ENCODE data around the gene C16orf92. TPM values are rescaled to one million over a fixed set of nuclear protein-coding genes. Genes with fewer than 3 reads are reported as not detected.

The C16orf92 gene
- total RNA-seq, 1 donor from 2014 or later: not detected

- peaks cover 26% of the 10 kb centered on the region for H3K4me1 Mint-ChIP-seq (ENCODE audit: low read depth)
- no peaks in the 10 kb centered on the region for H3K9me3 Mint-ChIP-seq
- peak overlapping the region; percentile 98 for H3K4me3 Mint-ChIP-seq
- H3K36me3 Mint-ChIP-seq (ENCODE audit: low read depth): peaks cover 54% of the 10 kb centered on the region
- H3K27me3 Mint-ChIP-seq (ENCODE audit: insufficient read depth): no peaks in the 10 kb centered on the region
- no peak overlapping the region for H3K27ac Mint-ChIP-seq
- DNase-seq (ENCODE audit: low spot score): no peak
- intact Hi-C loops (cut with micrococcal nuclease): loop anchor here (10.0 kb wide), 1 partner anchor 381 kb away; the partner anchor contains the start of genes MYL11 and TBC1D10B
Observed at GRCh38 chr16:29993191-29993902, 29.7 kb upstream of the C16orf92 start.

GRCh38 chr16:29993903-29994599, 28.9 kb upstream of the C16orf92 start:
- no peaks in the 10 kb centered on the region for H3K27me3 Mint-ChIP-seq (ENCODE audit: insufficient read depth)
- peak overlapping the region; percentile 98 for H3K4me3 Mint-ChIP-seq
- no peaks in the 10 kb centered on the region for H3K9me3 Mint-ChIP-seq
- H3K36me3 Mint-ChIP-seq (ENCODE audit: low read depth): peaks cover 53% of the 10 kb centered on the region
- intact Hi-C loops (cut with micrococcal nuclease): loop anchor here (10.0 kb wide), 1 partner anchor 381 kb away; the partner anchor contains the start of genes MYL11 and TBC1D10B
- peaks cover 31% of the 10 kb centered on the region for H3K4me1 Mint-ChIP-seq (ENCODE audit: low read depth)
- peak overlapping the region; percentile 96 for H3K27ac Mint-ChIP-seq
- DNase-seq (ENCODE audit: low spot score): no peak

GRCh38 chr16:29994600-29995323, 28.2 kb upstream of the C16orf92 start:
- Mint-ChIP-seq H3K4me3 (peak overlapping the region; percentile 98), H3K36me3 (ENCODE audit: low read depth) (peaks cover 52% of the 10 kb centered on the region), H3K4me1 (ENCODE audit: low read depth) (peaks cover 38% of the 10 kb centered on the region), H3K27me3 (ENCODE audit: insufficient read depth) (no peaks in the 10 kb centered on the region), H3K27ac (peak overlapping the region; percentile 96), H3K9me3 (no peaks in the 10 kb centered on the region)
- peak; percentile 70 for DNase-seq (ENCODE audit: low spot score)
- intact Hi-C loops (cut with micrococcal nuclease): loop anchor here (10.0 kb wide), 1 partner anchor 380 kb away; the partner anchor contains the start of genes MYL11 and TBC1D10B

- H3K27me3 Mint-ChIP-seq (ENCODE audit: insufficient read depth): no peaks in the 10 kb centered on the region
- intact Hi-C loops (cut with micrococcal nuclease): loop anchor here (10.0 kb wide), 1 partner anchor 379 kb away; the partner anchor contains the start of genes MYL11 and TBC1D10B
- H3K27ac Mint-ChIP-seq: peak within 1 kb of the TSS; percentile 96
- DNase-seq (ENCODE audit: low spot score): peak; percentile 85
- H3K9me3 Mint-ChIP-seq: no peaks in the 10 kb centered on the region
- peaks cover 53% of the 10 kb centered on the region for H3K36me3 Mint-ChIP-seq (ENCODE audit: low read depth)
- peaks cover 39% of the 10 kb centered on the region for H3K4me1 Mint-ChIP-seq (ENCODE audit: low read depth)
- peak within 1 kb of the TSS; percentile 98 for H3K4me3 Mint-ChIP-seq
Observed at GRCh38 chr16:29995324-29995910, 27.6 kb upstream of the C16orf92 start, which contains the start of gene HIRIP3. Gene HIRIP3, minus strand, starts transcription at chr16:29995617. Its CDS starts 12 bp downstream, at chr16:29995605.

GRCh38 chr16:29995911-29996765, 26.9 kb upstream of the C16orf92 start, which contains the start of gene INO80E:
Gene INO80E, plus strand, starts transcription at chr16:29996241. Its CDS starts 70 bp downstream, at chr16:29996311.
- H3K4me3 Mint-ChIP-seq: peak within 1 kb of the TSS; percentile 98
- H3K4me1 Mint-ChIP-seq (ENCODE audit: low read depth): peaks cover 39% of the 10 kb centered on the region
- peak; percentile 99 for DNase-seq (ENCODE audit: low spot score)
- H3K36me3 Mint-ChIP-seq (ENCODE audit: low read depth): peaks cover 50% of the 10 kb centered on the region
- H3K9me3 Mint-ChIP-seq: no peaks in the 10 kb centered on the region
- peak within 1 kb of the TSS; percentile 96 for H3K27ac Mint-ChIP-seq
- intact Hi-C loops (cut with micrococcal nuclease): loop anchor here (1.0 to 10.0 kb wide), 9 partner anchors 23 to 379 kb away; partner anchors contain the start of genes ALDOA, CDIPT, KCTD13 and KIF22
- no peaks in the 10 kb centered on the region for H3K27me3 Mint-ChIP-seq (ENCODE audit: insufficient read depth)

GRCh38 chr16:29996766-29997250, 26.2 kb upstream of the C16orf92 start:
- no peaks in the 10 kb centered on the region for H3K9me3 Mint-ChIP-seq
- peaks cover 51% of the 10 kb centered on the region for H3K36me3 Mint-ChIP-seq (ENCODE audit: low read depth)
- intact Hi-C loops (cut with micrococcal nuclease): loop anchor here (1.0 to 10.0 kb wide), 9 partner anchors 24 to 378 kb away; partner anchors contain the start of genes ALDOA, CDIPT, KCTD13 and KIF22
- peak overlapping the region; percentile 98 for H3K4me3 Mint-ChIP-seq
- H3K4me1 Mint-ChIP-seq (ENCODE audit: low read depth): peaks cover 39% of the 10 kb centered on the region
- no peak for DNase-seq (ENCODE audit: low spot score)
- H3K27me3 Mint-ChIP-seq (ENCODE audit: insufficient read depth): no peaks in the 10 kb centered on the region
- peak overlapping the region; percentile 96 for H3K27ac Mint-ChIP-seq

GRCh38 chr16:29999605-30000004, 23.4 kb upstream of the C16orf92 start:
- Mint-ChIP-seq H3K4me3 (no peak overlapping the region), H3K4me1 (ENCODE audit: low read depth) (peaks cover 30% of the 10 kb centered on the region), H3K9me3 (no peaks in the 10 kb centered on the region), H3K27me3 (ENCODE audit: insufficient read depth) (no peaks in the 10 kb centered on the region), H3K27ac (no peak overlapping the region), H3K36me3 (ENCODE audit: low read depth) (peaks cover 45% of the 10 kb centered on the region)
- DNase-seq (ENCODE audit: low spot score): no peak
- intact Hi-C loops (cut with micrococcal nuclease): loop anchor here (10.0 kb wide), 1 partner anchor 375 kb away; the partner anchor contains the start of genes MYL11 and TBC1D10B

- Mint-ChIP-seq H3K27ac (no peak overlapping the region), H3K4me1 (ENCODE audit: low read depth) (peaks cover 26% of the 10 kb centered on the region), H3K36me3 (ENCODE audit: low read depth) (peaks cover 41% of the 10 kb centered on the region), H3K9me3 (no peaks in the 10 kb centered on the region), H3K4me3 (no peak overlapping the region), H3K27me3 (ENCODE audit: insufficient read depth) (no peaks in the 10 kb centered on the region)
- DNase-seq (ENCODE audit: low spot score): no peak
- intact Hi-C loops (cut with micrococcal nuclease): no loop called here
Observed at GRCh38 chr16:30000735-30001631, 22.0 kb upstream of the C16orf92 start.

- intact Hi-C loops (cut with micrococcal nuclease): no loop called here
- H3K9me3 Mint-ChIP-seq: no peaks in the 10 kb centered on the region
- peak overlapping the region; percentile 36 for H3K27ac Mint-ChIP-seq
- DNase-seq (ENCODE audit: low spot score): no peak
- H3K27me3 Mint-ChIP-seq (ENCODE audit: insufficient read depth): peaks cover 2% of the 10 kb centered on the region
- peaks cover 31% of the 10 kb centered on the region for H3K36me3 Mint-ChIP-seq (ENCODE audit: low read depth)
- H3K4me1 Mint-ChIP-seq (ENCODE audit: low read depth): peaks cover 18% of the 10 kb centered on the region
- no peak overlapping the region for H3K4me3 Mint-ChIP-seq
Observed at GRCh38 chr16:30002614-30003346, 20.2 kb upstream of the C16orf92 start.

- Mint-ChIP-seq H3K4me1 (ENCODE audit: low read depth) (peaks cover 10% of the 10 kb centered on the region), H3K36me3 (ENCODE audit: low read depth) (peaks cover 22% of the 10 kb centered on the region), H3K27me3 (ENCODE audit: insufficient read depth) (peaks cover 7% of the 10 kb centered on the region), H3K27ac (no peak overlapping the region), H3K9me3 (no peaks in the 10 kb centered on the region), H3K4me3 (no peak overlapping the region)
- no peak for DNase-seq (ENCODE audit: low spot score)
- intact Hi-C loops (cut with micrococcal nuclease): no loop called here
Observed at GRCh38 chr16:30003670-30004423, 19.2 kb upstream of the C16orf92 start.
